Stimulated activated CD8-positive, alpha-beta memory T cell treated with anti-CD3 and anti-CD28 coated beads, Interleukin-15, amount 100 ng/mL, for 1 hour (primary cell): ENCODE data around the gene SLC9A9.
"Not testable (repeated sequence)": the region's sequence is repeated elsewhere in the genome, so short reads cannot be mapped to it uniquely, and the experiment has no call there.

ENCODE experiments used
- DNase-seq: peaks from one replicate; pipeline ENCODE4 v3.0.0-alpha.2; 2020; ENCODE audit warnings: low read depth

The SLC9A9 gene

DNA sequence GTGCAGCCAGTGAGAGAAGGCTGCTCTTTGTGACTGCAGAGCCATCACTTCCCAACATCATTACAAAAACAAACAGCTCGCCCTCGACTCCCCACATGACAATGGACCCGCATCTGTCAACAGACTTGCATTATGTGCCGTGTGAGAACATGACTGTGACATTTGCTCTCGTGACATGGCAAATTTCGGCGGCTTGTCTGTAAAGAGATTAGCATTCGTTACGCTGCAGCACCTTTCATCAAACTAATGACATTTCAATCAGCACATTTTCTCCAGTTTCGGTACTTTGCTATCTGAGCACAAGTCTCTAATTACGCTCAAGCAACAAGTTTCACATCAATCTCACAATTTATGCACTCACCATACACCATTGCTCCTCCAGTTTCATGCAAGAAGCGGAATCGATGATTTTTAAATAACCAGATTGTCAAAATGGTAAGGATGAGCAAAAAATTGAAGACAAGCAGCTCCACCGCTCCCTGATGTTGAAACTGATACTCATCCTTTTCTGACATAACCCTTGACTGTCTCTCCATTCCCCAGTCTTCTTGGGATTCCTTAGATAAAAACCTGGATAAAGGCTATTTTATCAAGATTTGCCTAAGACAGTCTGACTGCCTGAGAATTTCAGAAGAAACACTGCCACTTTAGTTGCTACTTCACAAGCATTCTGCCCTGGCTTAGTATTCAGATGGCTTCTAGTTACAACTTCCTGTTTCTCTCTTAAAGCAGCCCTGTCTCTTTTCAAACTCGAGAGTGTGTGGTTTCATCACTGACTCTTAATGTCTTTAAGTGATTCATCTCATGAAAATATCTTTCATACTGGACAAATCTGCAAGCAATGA lies at the start of gene SLC9A9:
Gene SLC9A9 (minus strand): TSS at position 682 of the 845 bp plus-strand sequence. CDS start 146 bp downstream, at position 536.
- DNase-seq = no peak

DNA sequence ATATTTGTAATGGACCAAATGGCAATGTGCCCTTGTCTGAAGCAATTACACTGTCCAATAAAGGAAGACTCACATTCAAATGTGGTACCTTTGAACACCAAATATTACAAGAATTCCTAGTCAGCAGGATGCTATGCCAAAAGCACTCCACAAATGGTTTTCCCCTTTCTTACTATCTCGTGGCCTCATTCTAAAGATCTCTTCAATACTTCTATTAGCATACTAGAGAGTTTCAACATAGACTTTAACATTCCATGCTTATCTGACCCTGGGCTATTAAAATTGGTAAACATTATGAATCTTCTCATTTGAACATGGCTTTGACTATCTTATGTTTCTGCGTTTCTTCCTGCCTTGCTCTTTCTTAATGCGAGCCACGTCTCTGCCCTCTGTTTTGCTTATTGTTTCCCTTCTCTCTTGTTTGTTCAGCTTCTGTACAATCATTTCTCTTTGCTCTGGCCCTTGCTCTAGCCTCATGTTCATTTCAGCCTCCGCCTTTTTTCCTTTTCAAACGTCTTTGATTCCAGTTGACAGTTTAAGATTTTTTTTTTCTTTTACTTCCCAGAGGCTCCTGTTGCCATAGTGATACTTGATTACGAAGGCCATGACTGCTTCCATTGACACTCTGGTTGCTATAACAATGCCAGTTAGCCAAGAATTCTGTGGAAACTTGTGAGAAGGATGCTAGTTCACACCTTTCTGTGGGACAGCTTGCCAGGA lies 49.5 kb upstream of the SLC9A9 start:
- no peak for DNase-seq

DNA sequence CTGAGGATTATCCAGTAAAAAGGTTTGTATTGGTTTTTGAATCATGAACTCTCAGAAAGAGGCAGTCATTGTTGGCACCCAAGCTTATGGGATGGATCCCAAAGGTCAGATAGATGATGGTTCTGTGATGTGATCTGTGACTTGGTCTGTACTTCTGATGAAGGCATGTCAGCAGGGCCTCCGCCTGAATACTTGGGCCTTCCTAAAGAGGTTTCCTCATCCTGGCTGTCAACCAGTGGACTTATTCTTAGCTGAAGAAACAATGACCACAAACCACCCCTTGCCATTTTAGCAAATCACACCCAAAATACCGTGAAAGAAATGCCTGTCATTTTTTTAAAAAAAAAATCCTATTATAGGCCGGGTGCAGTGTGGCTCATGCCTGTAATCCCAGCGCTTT lies 48.2 kb upstream of the SLC9A9 start:
- DNase-seq = no peak

DNA sequence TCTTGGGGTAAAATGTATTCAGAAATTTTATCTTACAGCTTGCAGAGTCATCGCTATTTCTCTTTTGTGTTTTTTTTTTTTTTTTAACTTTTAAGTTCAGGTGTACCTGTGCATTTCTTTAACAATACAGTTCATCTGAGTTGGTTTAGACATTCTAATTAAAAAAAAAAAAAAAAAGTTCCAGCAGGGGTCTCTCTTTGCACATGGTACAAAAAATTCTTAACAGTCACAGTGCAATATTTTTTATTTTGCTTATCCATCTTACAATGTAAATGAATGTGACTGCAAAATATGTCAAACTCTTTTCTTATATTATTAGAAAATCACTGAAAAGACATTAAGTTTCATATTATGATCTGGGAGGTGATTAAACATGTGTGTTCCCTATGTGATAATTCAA lies 47.5 kb upstream of the SLC9A9 start:
- no peak for DNase-seq

DNA sequence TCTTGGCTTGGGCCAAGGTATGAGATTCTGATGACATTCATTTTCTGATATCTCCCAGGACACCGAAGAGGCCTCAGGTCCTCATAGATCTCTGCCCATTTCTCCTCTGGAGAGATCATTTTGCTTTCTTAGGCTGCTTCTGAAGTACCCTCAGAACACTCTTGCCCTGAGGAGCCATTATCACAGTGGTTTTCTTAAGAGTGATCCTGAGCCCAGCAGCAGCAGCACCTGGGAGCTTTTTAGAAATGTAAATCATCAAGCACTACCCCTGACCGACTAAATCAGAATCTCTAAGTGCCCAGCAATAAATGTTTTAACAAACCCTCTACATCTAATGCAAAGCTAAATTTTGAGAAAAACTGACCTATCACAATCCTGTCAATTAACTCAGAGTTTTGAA lies 40.6 kb upstream of the SLC9A9 start:
- DNase-seq = no peak

DNA sequence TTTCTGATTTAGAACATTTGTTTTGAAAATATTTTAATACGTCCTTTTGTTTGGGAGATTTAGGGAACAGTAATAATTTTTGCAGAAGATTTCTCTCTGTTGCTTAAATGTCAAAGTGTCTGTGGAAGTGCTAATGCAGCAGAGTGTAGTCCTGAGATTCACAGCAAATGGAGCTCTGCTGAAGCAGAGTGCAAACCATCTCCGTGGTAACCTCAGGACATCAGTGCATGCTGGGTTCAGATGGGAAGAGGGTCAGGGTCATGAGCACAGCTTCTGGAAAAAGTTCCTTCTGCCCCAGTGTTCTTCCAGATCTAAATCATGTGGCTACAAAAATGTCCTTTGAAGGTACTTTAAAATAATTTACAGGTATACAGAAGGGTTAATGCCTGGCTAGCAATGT lies 39.9 kb upstream of the SLC9A9 start:
- no peak for DNase-seq

DNA sequence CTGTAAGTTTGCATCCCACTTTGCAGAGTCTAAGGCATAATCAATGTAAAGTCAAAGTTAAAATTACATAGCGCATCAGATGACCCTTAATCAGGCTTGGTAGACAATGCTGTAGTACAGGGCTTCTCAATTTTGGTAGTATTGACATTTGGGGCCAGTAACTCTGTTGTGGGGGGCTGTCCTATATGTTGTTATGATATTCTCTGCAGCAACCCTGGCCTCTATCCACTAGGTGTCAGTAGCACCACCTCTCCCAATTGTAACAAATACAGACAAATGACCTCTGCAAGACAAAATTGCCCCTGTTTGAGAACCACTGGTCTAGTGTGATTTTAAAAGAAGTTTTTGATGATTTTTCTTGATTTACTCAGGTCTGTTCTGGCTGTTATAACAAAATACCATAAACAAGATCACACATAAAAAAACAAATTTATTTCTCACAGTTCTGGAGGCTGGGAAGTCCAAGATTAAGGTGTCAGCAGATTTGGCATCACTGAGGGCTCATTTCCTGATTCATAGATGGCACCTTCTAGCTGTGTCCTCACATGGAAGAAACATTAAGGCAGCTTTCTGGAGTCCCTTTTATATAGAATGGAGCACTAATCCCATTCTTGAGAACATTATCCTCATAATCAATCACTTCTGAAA lies 37.6 kb upstream of the SLC9A9 start:
- DNase-seq = no peak

DNA sequence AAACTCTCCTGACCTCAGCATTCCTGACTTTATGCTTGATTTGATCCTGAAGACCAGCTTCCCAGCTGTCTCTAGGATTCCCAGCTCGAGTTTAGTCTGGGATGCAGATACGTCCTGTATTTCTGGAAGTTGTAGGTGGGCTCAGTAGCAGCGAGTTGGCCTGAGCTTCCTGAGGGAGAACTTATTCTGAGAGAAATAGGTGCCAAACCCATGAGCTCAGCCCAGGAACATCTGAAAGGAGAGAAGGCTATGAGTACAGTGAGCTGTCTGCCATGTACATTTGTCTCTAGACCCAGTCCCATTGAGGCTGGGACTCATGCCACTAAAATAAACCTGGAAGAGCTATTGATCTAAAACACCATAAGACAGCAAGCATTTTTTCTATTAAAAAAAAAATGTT lies 36.6 kb upstream of the SLC9A9 start:
- no peak for DNase-seq

DNA sequence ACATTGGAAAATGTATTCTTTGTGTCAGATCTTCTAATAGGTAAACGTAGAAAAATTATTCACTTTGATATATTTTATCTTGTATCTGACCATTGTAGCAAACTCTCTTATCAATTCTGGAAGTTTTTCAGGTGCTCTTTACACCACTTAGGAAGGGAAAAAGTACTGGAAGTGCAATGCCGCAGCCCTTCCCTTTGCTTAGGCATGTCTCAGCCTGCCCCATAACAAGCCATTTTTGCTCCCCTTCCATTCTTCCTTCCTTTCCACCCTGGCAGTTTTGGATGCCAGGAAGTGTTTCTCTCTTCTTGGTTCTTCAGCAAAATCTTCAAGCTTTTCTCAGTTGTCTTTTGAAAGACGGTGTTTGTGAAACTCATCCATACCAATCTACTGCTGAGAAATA lies 34.9 kb upstream of the SLC9A9 start:
- DNase-seq = no peak

DNA sequence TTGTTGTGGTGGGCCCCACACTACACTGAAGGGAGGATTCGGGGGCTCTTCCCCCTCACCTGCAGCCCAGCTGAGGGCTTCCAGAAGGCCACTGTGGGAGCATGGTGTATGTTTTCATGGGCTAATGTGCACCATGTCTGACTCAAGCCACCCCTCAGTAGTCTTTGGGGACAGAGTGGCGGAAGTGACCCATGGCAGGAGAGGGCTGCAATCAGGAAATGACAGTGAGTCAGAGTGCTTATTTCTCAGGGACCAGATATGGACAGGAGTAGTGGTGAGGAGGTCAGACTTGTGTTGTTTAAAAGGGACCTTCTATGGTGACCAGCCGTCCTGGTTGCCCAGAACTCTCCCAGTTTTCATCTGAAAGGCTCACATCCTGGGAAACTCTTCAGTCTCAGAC lies 32.8 kb upstream of the SLC9A9 start:
- DNase-seq = no peak

DNA sequence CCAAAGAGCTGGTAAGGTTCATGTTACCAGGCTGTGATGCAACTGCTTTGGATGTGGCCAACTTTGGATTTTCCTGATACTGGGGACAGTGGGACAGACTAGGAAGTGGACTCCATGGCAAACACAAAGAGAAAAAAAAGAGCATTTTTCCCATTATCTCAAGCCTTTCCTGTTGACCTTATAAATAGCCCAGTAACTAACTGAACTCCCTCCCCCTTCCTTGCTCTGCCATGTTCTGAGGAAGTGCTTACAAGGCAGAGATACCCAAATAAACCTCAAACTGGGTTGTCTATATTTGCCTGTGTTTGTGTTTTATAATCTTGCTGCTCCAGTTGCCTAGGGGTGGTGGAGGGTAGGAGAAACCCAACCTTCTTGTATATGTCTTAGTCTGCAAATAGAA lies 27.3 kb upstream of the SLC9A9 start:
- DNase-seq = no peak

DNA sequence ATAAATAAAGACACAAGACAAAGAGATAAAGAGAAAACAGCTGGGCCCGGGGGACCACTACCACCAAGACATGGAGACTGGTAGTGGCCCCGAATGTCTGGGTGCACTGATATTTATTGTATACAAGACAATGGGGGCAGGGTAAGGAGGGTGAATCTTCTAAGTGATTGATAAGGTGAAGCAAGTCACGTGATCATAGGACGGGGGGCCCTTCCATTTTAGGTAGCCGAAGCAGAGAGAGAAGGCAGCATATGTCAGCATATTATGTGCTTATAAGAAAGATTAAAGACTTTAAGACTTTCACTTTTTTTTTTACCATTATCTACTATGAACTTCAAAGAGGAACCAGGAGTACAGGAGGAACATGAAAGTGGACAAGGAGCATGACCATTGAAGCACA lies 25.3 kb upstream of the SLC9A9 start:
- DNase-seq = not testable (repeated sequence)

DNA sequence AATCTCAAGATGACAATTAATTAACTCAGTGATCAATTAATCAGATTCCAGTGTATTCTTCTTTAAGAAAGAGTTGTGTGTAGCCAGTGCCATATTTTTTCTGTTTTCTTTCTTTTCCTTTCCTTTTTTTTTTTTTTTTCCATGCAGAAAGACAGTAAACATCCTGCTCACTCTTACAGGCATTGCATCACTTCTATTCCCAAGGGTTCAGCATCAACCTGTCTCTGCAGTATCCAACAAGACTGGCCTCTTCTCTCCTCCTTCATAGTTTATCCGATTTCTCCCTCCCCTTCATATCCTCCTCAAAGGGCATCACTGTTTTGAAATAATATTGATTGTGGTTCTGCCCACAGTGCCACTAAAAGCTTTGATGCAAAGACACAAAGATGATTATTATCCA lies 17.0 kb upstream of the SLC9A9 start:
- no peak for DNase-seq

DNA sequence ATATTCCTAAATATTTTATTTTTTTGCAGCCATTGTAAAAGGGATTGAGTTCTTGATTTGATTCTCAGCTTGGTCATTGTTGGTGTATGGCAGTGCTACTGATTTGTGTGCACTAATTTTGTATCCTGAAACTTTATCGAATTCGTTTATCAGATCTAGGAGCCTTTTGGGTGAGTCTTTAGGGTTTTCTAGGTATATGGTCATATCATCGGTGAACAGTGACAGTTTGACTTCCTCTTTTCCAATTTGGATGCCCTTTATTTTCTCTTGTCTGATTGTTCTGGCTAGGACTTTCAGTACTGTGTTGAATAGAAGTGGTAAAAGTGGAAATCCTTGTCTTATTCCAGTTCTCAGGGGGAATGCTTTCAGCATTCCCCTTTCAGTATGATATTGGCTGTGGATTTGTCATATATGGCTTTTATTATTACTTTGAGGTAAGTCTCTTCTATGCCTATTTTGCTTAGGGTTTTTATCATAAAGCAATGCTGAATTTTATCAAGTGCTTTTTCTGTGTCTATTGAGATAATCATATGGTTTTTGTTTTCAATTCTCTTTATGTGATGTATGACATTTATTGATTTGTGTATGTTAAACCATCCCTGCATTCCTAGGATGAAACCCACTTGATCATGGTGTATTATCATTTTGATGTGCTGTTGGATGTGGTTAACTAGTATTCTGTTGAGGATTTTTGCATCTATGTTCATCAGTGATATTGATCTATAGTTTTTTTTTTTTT lies 11.4 kb upstream of the SLC9A9 start:
- no peak for DNase-seq

DNA sequence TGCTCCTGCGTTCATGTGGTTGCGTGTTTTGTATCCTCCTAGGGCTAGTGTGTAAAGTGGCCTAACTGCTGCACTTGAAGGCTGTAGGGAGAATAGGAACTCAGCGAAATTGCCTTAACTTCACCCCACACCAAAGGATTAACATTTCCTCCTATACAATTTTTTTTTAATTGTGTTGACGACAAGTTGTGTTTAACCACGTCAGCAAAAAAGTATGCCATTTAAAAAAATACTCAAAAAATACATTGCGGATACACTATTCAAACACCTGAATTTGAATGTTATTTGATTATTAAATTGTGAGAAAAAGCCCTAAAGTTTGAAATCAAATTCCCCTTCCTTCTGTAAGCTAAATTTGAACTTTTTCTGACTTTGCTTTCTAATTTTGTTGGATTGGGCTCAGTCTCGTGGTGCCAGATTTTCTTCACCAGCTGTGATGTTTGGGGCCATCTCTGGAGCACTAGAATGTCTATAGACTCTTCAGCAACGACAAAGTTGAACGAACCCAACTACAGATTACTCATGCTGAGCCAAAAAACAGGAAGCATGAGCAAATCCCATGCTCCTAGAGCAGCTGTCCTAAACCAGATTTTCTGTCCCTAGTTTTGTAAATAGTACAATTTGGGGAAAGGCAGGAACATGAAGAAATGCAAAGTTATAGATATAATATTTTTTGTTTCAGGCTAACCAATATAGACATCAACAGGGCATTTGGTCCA lies 8.1 kb upstream of the SLC9A9 start:
- DNase-seq = no peak

DNA sequence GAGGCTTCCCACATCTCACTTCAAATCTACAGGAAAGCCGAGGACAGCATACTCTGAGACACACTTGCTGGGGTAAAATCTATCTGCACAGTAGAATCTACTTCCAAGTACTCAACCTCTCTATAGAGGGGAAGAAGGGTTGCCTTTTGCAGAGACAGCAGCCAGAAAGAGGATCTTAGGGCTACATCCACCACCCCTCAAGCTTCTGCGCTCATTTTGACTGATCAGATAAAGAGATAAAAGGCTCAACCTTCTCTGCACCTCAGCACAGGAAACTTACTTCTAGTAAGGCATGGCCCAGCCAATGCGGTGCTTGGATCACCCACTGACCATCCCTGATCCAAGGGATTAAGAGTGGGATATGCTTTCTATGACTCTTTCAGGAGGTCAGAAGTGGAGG lies 6.9 kb upstream of the SLC9A9 start:
- no peak for DNase-seq

DNA sequence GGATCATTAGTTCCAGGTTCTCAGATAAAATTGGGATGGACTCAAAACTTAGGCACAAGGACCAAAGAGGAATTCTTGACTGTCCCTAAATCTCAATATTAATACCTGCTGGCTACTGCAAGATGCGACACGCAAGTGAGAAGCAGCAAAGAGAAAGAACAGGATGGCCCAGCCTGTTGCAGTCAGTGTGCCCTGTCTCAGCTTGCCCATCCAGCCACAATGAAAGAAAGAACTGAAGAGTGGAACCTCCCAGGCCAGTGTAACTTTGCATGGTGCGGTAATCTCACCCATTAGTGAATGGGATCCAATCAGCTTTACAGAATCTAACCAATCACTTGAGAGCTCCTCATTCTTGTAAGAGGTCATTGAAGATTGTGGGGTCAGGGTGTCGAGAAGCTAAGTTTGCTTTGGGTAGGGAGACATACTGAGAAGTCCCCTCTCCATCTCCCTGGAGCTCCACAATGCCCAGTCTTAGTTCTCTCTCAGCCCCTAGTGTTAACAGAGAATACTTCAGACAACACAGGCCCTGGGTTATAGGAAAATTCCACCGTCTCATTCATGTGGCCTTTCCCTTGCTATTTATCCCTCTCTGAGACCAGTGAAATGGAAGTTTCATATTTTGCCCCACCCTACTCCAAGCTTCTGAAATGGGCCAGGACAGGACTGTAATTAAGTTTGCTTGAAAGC lies 3.2 kb upstream of the SLC9A9 start:
- DNase-seq = no peak

DNA sequence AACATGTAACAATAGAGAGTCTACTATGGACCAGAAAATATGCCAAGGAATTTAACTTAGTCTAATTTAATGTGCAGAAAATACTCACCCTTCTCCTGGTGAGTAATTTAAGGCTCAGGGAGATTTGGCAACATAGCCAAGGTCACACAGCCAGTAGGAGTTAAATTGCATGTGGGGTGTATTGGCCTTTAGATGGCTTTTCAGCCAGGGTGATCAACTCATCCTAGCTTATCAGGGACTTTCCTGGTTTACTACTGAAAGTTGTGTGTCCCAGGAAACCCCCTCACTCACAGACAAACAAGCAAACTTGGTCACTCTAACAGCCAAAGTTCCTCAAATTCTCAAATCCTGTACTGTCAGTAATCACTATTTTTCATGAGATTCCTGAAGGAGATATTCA lies 2.6 kb upstream of the SLC9A9 start:
- DNase-seq = no peak

DNA sequence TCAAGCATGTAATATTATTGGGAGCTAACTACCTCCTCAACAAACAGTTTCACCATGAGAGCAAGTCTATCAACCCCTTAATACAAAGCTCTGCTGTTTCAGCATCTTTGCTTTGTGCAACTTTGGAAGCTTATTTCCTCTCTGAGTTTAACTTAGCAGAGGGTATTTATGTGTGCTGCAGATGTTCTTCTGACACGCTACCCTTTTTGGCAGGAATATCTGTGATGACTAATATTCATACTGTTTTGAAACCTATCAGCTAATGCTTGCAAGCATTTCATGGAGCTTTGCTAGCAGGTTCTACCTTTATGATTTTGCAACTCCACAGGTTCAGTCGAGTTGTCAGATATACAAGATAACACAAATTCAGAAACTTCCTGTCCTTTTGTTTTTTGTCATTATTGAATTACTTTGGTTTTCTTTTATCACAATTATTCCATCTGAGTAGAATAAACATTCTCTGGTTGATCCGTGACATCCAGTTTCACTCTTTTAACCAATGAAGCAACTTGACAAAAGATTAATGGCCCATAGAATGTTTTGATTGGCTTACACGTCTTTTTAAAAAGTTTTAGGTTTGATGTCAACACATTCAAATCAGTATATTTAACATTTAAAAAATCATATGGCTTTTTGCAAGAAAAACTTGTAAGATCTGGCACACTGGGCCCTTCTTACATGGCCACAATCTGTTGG lies 1.7 kb upstream of the SLC9A9 start:
- DNase-seq = no peak

DNA sequence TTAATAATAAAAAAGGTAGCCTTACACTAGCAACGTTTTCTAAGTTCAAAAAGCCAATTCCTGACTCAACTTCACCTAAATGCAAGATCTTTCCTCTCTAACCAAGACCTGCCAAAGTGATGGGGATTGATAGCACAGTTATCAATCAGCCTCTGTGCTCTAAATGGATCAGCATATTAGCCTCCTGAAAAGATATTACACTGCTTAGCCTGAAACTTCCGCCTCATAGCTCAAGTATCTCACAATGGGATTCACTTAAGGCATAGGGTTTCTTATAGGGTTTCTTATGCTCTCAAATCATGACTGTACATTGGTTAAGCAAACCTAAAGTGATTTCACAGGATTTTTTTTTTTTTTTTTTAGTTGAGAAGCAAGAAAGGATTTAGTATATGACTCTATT lies 436 bp upstream of the SLC9A9 start:
- no peak for DNase-seq

DNA sequence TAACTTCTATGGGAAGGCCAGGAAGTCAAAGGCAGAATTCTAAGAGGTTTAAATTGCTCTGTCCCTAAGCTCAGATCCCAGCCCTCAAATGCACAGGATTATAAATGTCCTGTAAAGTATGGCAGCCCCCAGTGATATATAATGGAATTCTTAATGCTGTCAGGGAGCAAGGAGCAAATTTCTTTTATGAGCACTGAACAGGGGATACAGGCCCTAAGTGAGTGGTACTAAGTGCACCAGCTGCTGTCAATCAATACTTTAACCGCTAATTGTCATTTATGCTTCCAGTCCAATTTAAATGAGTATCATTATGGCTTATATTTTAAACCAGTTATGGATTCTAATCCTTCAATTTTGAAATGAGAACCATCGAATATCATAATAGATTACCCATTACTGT lies 4.7 kb downstream of the SLC9A9 start:
- no peak for DNase-seq
